HEK293T (cell line): ENCODE data around the gene NEDD9.
A peak's percentile ranks its signal among the peaks of the same experiment; 100 is the strongest.

Experiments
- CTCF ChIA-PET: fragments of 350-600 bp; formaldehyde crosslinking; extraction: SDS; loops from one replicate; lab custom pipeline; 2021; ENCODE audit warnings: antibody characterized with exemption, inconsistent platforms; lab: Yijun Ruan, JAX
- POLR2A ChIA-PET: fragments of 350-600 bp; formaldehyde crosslinking; extraction: SDS; loops from one replicate; lab custom pipeline; 2020; ENCODE audit warnings: antibody characterized with exemption, inconsistent platforms; lab: Yijun Ruan, JAX
- DNase-seq: peaks from one replicate; pipeline ENCODE4 v3.0.0; 2012; ENCODE audit warnings: mixed read lengths; ENCODE audit errors: extremely low spot score
- ARNT ChIP-seq: fragments of 450-650 bp; IDR thresholded peaks from 2 replicates; pipeline ENCODE4 v1.6.1; 2017; ENCODE audit warnings: mild to moderate bottlenecking
- BHLHE40 ChIP-seq: fragments of 450-650 bp; IDR thresholded peaks from 2 replicates; pipeline ENCODE4 v1.6.1; 2016; ENCODE audit warnings: mild to moderate bottlenecking, moderate library complexity, borderline replicate concordance
- CTBP1 ChIP-seq: fragments of 450-650 bp; IDR thresholded peaks from 2 replicates; pipeline ENCODE4 v1.6.1; 2016; ENCODE audit warnings: borderline replicate concordance
- ELF4 ChIP-seq: fragments of 450-650 bp; IDR thresholded peaks from 2 replicates; pipeline ENCODE4 v1.6.1; 2017; ENCODE audit warnings: antibody characterized with exemption
- FOXA1 ChIP-seq: fragments of 450-650 bp; IDR thresholded peaks from 2 replicates; pipeline ENCODE4 v1.6.1; 2016; ENCODE audit warnings: mild to moderate bottlenecking
- FOXK2 ChIP-seq: fragments of 450-650 bp; IDR thresholded peaks from 2 replicates; pipeline ENCODE4 v1.6.1; 2016; ENCODE audit warnings: mild to moderate bottlenecking
- FOXM1 ChIP-seq: fragments of 450-650 bp; IDR thresholded peaks from 2 replicates; pipeline ENCODE4 v1.6.1; 2017; ENCODE audit warnings: mild to moderate bottlenecking, borderline replicate concordance
- HDGF ChIP-seq: fragments of 450-650 bp; IDR thresholded peaks from 2 replicates; pipeline ENCODE4 v1.6.1; 2017; ENCODE audit warnings: antibody characterized with exemption, borderline replicate concordance
- L3MBTL2 ChIP-seq: fragments of 450-650 bp; conservative IDR thresholded peaks from 2 replicates; pipeline ENCODE4 v1.6.1; 2016; ENCODE audit warnings: mild to moderate bottlenecking
- LEF1 ChIP-seq: fragments of 450-650 bp; IDR thresholded peaks from 2 replicates; pipeline ENCODE4 v1.6.1; 2017; ENCODE audit warnings: mild to moderate bottlenecking, borderline replicate concordance
- NFRKB ChIP-seq: fragments of 450-650 bp; IDR thresholded peaks from 2 replicates; pipeline ENCODE4 v1.6.1; 2016; ENCODE audit warnings: mild to moderate bottlenecking, moderate library complexity
- SP1 ChIP-seq: fragments of 450-650 bp; IDR thresholded peaks from 2 replicates; pipeline ENCODE4 v1.6.1; 2017
- SUZ12 ChIP-seq: fragments of 450-650 bp; IDR thresholded peaks from 2 replicates; pipeline ENCODE4 v1.6.1; 2016; ENCODE audit warnings: mild to moderate bottlenecking
- TARDBP ChIP-seq: fragments of 450-650 bp; IDR thresholded peaks from 2 replicates; pipeline ENCODE4 v1.6.1; 2016
- ZNF384 ChIP-seq: fragments of 450-650 bp; IDR thresholded peaks from 2 replicates; pipeline ENCODE4 v1.6.1; 2016
- TF ChIP-seq, protein P1 (sequence below): fragments of 450-650 bp; IDR thresholded peaks from 2 replicates; pipeline ENCODE4 v1.6.1; 2016

The NEDD9 gene

DNA sequence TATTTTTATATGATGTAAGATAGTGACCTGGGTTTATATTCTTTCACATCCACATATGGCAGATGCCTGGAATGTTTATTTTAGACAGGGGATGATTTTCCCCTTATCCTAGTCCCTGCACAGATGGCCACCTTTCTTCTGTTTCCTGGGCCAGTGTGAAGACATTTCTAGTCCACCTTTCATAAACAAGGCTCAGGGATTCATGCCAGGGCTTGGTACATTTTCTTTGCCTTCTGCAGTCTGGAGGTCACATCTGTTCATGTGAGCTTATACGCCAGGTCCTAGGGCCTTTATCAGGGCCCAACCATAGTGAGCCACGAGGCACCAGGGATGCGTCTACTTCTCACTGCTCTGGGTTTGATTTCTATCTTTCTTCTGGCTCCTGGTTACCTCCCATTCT is 82.9 kb downstream of the NEDD9 start:
- TF ChIP-seq LEF1 (no peak), FOXM1 (no peak), SUZ12 (no peak), FOXK2 (no peak), SP1 (no peak), CTBP1 (no peak), ARNT (no peak), ELF4 (no peak), NFRKB (no peak), FOXA1 (no peak), ZNF384 (no peak), TARDBP (no peak), BHLHE40 (no peak), HDGF (no peak)
- ChIA-PET CTCF (no interaction called here), POLR2A (no interaction called here)
- no peak for DNase-seq

DNA sequence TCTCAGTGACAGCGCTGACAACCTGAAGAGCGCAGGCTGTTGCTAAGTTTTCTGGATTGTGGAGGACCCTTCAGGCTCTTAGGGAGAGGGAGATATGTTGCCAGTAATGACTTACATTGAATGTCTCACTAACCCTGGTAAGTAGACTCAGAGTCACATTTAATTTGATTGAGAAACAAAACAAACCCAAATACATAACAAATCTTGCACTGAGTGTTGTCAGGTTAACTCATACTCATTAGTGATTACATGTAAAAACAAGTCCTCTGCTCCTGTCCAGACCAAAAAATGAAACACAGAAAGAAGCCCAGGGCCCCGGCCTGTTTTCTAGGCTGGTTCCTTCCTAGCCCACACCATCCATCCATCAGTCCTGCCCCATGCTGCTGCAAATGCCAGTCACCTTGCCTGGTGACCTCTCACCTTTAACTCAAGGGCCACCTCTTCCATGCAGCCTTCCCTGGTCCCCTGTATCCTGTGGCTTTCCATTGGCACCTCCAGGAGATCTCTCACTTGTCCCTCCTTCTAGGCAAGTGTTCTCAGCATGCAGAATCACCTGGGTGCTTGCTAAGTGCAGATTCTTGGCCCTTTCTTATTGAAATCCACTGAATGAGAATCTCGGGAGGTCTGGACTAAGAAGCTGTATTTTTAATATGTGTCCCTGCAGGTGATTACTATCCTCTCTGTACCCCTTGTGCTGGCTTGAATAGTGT is 86.2 kb downstream of the NEDD9 start:
- POLR2A ChIA-PET, result no interaction called here
- DNase-seq, result no peak
- TF ChIP-seq SUZ12 (no peak), FOXK2 (no peak)
- TF ChIP-seq, protein P1, sequence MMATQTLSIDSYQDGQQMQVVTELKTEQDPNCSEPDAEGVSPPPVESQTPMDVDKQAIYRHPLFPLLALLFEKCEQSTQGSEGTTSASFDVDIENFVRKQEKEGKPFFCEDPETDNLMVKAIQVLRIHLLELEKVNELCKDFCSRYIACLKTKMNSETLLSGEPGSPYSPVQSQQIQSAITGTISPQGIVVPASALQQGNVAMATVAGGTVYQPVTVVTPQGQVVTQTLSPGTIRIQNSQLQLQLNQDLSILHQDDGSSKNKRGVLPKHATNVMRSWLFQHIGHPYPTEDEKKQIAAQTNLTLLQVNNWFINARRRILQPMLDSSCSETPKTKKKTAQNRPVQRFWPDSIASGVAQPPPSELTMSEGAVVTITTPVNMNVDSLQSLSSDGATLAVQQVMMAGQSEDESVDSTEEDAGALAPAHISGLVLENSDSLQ, result no peak
- CTCF ChIA-PET, result no interaction called here

DNA sequence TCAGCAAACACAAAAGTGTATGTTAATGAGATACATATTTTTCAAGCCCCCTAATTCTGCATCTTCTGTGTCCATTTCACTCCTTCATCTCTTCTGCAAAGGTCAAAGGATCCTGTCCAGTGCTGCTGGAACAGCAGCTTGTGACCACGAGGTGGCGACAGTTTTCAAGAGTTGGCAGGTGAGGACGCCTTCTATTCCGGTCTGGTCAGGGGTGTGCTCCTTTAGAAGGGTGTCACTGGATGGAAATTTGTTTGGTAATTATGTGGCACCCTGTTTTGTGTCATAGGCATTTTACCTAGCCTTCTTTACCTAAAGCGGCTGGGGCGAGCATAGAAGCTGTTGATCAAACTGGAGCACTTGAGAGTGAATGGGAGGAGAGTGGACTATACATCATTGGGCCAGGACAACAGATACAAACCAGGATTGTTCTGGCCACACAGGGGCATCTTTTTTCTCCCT is 88.0 kb downstream of the NEDD9 start:
- CTCF ChIA-PET, result interaction anchor here (0.6 to 1.2 kb wide), 4 partner anchors 8 to 351 kb away, joined by 3 to 6 read pairs (median 4); no protein-coding TSS in a partner anchor
- POLR2A ChIA-PET, result no interaction called here
- no peak for TF ChIP-seq ZNF384
- 0 out of 2 replicates have a peak, but pooled peaks have one; percentile 11 for TF ChIP-seq ELF4
- DNase-seq, result peak; percentile 79

DNA sequence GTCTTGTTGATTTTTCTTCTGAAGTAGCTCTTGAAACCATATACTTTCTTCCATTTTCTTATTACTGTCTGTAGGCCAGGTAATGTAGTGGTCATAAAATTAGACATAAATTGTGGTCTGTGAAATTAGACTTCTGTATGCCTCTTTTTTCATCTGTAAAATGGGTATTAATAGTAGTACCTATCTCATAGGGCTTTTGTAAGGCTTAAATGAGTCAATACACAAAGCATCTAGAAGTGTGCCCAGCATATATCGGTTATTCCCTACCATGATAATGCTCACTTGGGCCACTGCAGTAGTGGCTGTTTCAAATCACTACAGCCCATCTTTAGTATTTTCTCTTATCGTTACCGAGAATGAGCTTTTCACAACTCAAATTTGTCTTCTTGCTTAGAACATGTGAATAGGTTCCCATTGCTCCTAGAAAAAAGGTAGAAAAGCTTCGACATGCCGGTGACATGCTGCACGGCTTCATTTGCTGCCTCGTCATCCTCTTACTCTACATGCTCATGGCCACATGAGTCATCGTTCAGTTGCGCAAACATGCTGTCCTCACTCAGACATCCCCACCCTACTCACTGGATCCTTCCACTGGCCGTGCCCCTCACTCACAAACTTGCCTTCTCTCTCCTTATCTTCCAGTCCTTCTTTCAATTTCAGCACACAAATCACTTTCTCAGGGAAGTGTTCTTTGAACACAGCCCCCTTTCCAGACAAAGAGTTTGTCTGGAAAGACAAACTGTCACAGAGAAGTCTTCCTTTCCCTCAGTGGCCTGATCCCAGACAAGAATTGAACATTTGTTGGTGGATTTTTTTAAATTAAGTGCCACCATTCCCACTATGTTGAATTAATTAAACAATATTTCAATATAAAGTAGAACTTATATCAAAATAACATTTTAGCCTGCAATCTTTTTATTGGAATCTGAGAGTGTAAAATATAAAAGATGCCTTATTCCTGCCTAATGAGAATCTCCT is 88.8 kb downstream of the NEDD9 start:
- no peak for DNase-seq
- ChIA-PET CTCF (interaction anchor here (0.5 to 1.2 kb wide), 6 partner anchors 8 to 354 kb away, joined by 3 to 6 read pairs (median 4); no protein-coding TSS in a partner anchor), POLR2A (no interaction called here)
- TF ChIP-seq TARDBP, result no peak

DNA sequence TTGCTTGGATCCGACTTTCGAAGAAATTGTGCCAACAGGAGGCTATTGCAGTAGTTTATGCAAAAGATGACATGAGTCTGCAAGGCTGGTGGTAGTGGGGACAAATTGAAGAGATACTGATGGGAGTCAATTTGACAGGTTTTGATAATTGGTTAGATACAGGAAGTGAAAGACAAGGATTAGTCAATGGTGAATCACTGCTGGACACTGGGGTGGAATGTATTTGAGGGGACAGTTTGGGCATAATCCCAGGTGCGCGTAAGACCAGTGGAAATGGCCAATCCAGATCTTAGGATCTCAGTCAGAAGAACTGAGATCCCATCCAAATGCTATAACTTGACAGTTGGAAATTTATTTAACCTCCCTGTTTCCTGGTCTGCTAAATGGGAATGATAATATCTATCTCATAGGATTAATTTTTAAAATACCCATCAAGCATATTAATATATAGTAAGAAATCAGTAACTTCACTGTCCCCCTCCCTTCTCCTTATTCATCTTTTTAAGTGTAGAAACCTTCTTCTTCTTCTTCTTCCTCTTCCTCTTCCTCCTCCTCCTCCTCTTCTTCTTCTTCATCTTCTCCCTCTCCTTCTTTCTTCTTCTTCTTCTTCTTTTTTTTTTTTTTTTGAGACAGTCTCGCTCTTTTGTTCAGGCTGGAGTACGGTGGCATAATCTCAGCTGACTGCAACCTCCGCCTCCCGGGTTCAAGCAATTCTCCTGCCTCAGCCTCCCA is 90.0 kb downstream of the NEDD9 start:
- no peak for DNase-seq
- TF ChIP-seq FOXA1 (no peak), SUZ12 (no peak), CTBP1 (no peak), HDGF (no peak)
- TF ChIP-seq, protein P1, result no peak
- ChIA-PET CTCF (interaction anchor here (0.5 to 1.1 kb wide), 2 partner anchors 354 to 355 kb away, joined by 3 to 5 read pairs; no protein-coding TSS in a partner anchor), POLR2A (no interaction called here)

DNA sequence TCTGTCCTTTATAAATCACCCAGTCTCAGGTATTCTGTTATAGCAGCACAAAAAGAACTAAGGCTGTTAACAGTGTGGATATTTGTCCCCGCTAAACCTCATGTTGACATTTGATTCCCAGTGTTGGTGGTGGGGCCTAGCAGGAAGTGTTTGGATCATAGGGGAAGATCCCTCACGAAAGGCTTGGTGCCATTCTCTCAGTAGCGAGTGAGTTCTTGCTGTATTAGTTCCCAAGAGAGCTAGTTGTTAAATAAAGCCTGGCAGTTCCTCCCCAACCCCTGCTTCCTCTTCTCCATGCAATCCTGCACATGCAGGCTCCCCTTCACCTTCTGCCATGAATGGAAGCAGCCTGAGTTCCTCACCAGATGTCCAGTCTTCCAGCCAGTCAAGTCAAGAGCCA is 91.2 kb downstream of the NEDD9 start:
- CTCF ChIA-PET, result no interaction called here

More for the DNA sequence above, 91.2 kb downstream of the NEDD9 start:
- TF ChIP-seq CTBP1 (no peak), FOXK2 (no peak), FOXM1 (no peak), BHLHE40 (no peak), ARNT (no peak), LEF1 (no peak), HDGF (no peak), NFRKB (no peak), ZNF384 (no peak), L3MBTL2 (no peak), ELF4 (no peak), SUZ12 (no peak), FOXA1 (no peak), SP1 (no peak), TARDBP (no peak)
- TF ChIP-seq, protein P1, result no peak
- POLR2A ChIA-PET, result no interaction called here
- no peak for DNase-seq
